ENCODE data around the gene LRSAM1. TPM values are rescaled to one million over a fixed set of nuclear protein-coding genes. Genes with fewer than 3 reads are reported as not detected.

The LRSAM1 gene
- total RNA-seq, 1 donor from 2014 or later = 19.5 TPM

- no peak for DNase-seq (ENCODE audit: low spot score)
Measured at GRCh38 chr9:127516835-127517607, 65.7 kb downstream of the LRSAM1 start.

- DNase-seq (ENCODE audit: low spot score) = no peak
Measured at GRCh38 chr9:127517620-127518019, 66.3 kb downstream of the LRSAM1 start.

GRCh38 chr9:127518091-127518856 lies 67.0 kb downstream of the LRSAM1 start:
- DNase-seq (ENCODE audit: low spot score) = no peak

GRCh38 chr9:127519301-127520166 lies 68.2 kb downstream of the LRSAM1 start:
- DNase-seq (ENCODE audit: low spot score) = peak; percentile 77

GRCh38 chr9:127520941-127521918 lies 69.9 kb downstream of the LRSAM1 start:
- peak; percentile 78 for DNase-seq (ENCODE audit: low spot score)

- no peak for DNase-seq (ENCODE audit: low spot score)
Measured at GRCh38 chr9:127521919-127522304, 70.6 kb downstream of the LRSAM1 start.

- DNase-seq (ENCODE audit: low spot score) = no peak
Measured at GRCh38 chr9:127522727-127523126, 71.4 kb downstream of the LRSAM1 start.

- DNase-seq (ENCODE audit: low spot score) = no peak
Measured at GRCh38 chr9:127523312-127523851, 72.1 kb downstream of the LRSAM1 start.

GRCh38 chr9:127524373-127524772 lies 73.1 kb downstream of the LRSAM1 start:
- DNase-seq (ENCODE audit: low spot score) = no peak

GRCh38 chr9:127525401-127526188 lies 74.3 kb downstream of the LRSAM1 start:
- DNase-seq (ENCODE audit: low spot score) = no peak

GRCh38 chr9:127526655-127527559 lies 75.6 kb downstream of the LRSAM1 start:
- DNase-seq (ENCODE audit: low spot score) = no peak

GRCh38 chr9:127527560-127528268 lies 76.4 kb downstream of the LRSAM1 start:
- no peak for DNase-seq (ENCODE audit: low spot score)

GRCh38 chr9:127528422-127529251 lies 77.3 kb downstream of the LRSAM1 start:
- no peak for DNase-seq (ENCODE audit: low spot score)

- no peak for DNase-seq (ENCODE audit: low spot score)
Measured at GRCh38 chr9:127529671-127530070, 78.4 kb downstream of the LRSAM1 start.

GRCh38 chr9:127530206-127530941 lies 79.1 kb downstream of the LRSAM1 start:
- DNase-seq (ENCODE audit: low spot score) = no peak

- DNase-seq (ENCODE audit: low spot score) = no peak
Measured at GRCh38 chr9:127531676-127532075, 80.4 kb downstream of the LRSAM1 start.
